A549 (cell line): ENCODE results near the gene PLA2G2D. TPM values are rescaled to one million over a fixed set of nuclear protein-coding genes. Genes with fewer than 3 reads are reported as not detected.

Source experiments
- ATAC-seq, 2 experiments: fragments of 200-7000 bp in 1 of 2; fragments of >200 bp in 1 of 2; cut with Nextera tagmentation in 1 of 2; cut with Tn5 transposase in 1 of 2; 3 replicates each; pipeline versions ENCODE4 v1.8.0 to v1.9.1; 2018 to 2020; ENCODE audit warnings: mild to moderate bottlenecking in 1 of 2, moderate library complexity in 1 of 2
- CTCF ChIA-PET: fragments of 300-600 bp; sonication (Branson Sonifier 250); formaldehyde crosslinking; extraction: SDS; loops from one replicate; lab custom pipeline; 2021; ENCODE audit warnings: antibody characterized with exemption, inconsistent platforms; lab: Yijun Ruan, JAX
- POLR2A ChIA-PET: fragments of 350-600 bp; formaldehyde crosslinking; extraction: SDS; loops from one replicate; lab custom pipeline; 2021; ENCODE audit warnings: antibody characterized with exemption, inconsistent platforms; lab: Yijun Ruan, JAX
- DNase-seq, 2 experiments: peaks; one replicate each; pipeline versions ENCODE4 v3.0.0 to v3.0.0-alpha.2; 2011 to 2016; ENCODE audit warnings: low read depth in 1 of 2, low spot score in 1 of 2
- FAIRE-seq: peaks from 2 replicates; lab custom pipeline; 2011; peaks lifted over from hg19 to GRCh38; lab: Jason Lieb, UNC
- H3K27ac ChIP-seq, 2 experiments: fragments of >200 bp; sonication (Bioruptor Twin); formaldehyde crosslinking; 3 replicates each; pipeline ENCODE4 v1.5.1; 2016 to 2017
- H3K4me1 ChIP-seq: fragments of >200 bp; sonication (Bioruptor Twin); formaldehyde crosslinking; 3 replicates; pipeline ENCODE4 v1.6.1; 2016
- H3K4me2 ChIP-seq: fragments of >200 bp; sonication (Bioruptor Twin); formaldehyde crosslinking; 3 replicates; pipeline ENCODE4 v1.6.1; 2016
- H3K4me3 ChIP-seq: fragments of >200 bp; sonication (Bioruptor Twin); formaldehyde crosslinking; 3 replicates; pipeline ENCODE4 v1.5.1; 2016
- H3K9me3 ChIP-seq: fragments of >200 bp; sonication (Bioruptor Twin); formaldehyde crosslinking; 3 replicates; pipeline ENCODE4 v1.6.1; 2016
- BHLHE40 ChIP-seq: IDR thresholded peaks from 2 replicates; pipeline ENCODE4 v1.6.1; 2012; ENCODE audit warnings: low read depth, low read length, inconsistent platforms
- CBX2 ChIP-seq: fragments of 200-600 bp; sonication (generic); IDR thresholded peaks from 2 replicates; pipeline ENCODE4 v1.6.1; 2016; ENCODE audit warnings: low read depth, mild to moderate bottlenecking, borderline replicate concordance
- CHD2 ChIP-seq: fragments of 150-350 bp; IDR thresholded peaks from 2 replicates; pipeline ENCODE4 v1.6.1; 2014; ENCODE audit warnings: low read length; ENCODE audit not compliant: partially characterized antibody
- EHMT2 ChIP-seq: fragments of 200-600 bp; sonication (generic); IDR thresholded peaks from 2 replicates; pipeline ENCODE4 v1.6.1; 2016; ENCODE audit warnings: antibody characterized with exemption, low read depth, mild to moderate bottlenecking, moderate library complexity
- ESRRA ChIP-seq: fragments of 150-350 bp; IDR thresholded peaks from 2 replicates; pipeline ENCODE4 v1.6.1; 2014; ENCODE audit warnings: mild to moderate bottlenecking, low read length, borderline replicate concordance
- FOSL2 ChIP-seq, 2 experiments: fragments of 450-650 bp in 1 of 2; fragments of >200 bp in 1 of 2; sonication (Bioruptor Twin) in 1 of 2; formaldehyde crosslinking; IDR thresholded peaks; 2 replicates each; pipeline versions ENCODE4 v1.5.0 to v1.6.1; 2016 to 2020; ENCODE audit warnings: mild to moderate bottlenecking in 1 of 2, moderate library complexity in 1 of 2
- HDAC2 ChIP-seq: fragments of 200-600 bp; sonication (generic); IDR thresholded peaks from 2 replicates; pipeline ENCODE4 v1.6.1; 2016
- HEYL ChIP-seq: fragments of 250-450 bp; sonication (Bioruptor Pico); IDR thresholded peaks from 2 replicates; pipeline ENCODE4 v1.8.0; 2021; ENCODE audit warnings: mild to moderate bottlenecking, moderate library complexity
- HOXA7 ChIP-seq: fragments of 250-450 bp; sonication (Bioruptor Pico); IDR thresholded peaks from 2 replicates; pipeline ENCODE4 v1.5.0; 2020; ENCODE audit warnings: mild to moderate bottlenecking, moderate library complexity
- JUN ChIP-seq, 2 experiments: fragments of >200 bp; sonication (Bioruptor Twin); formaldehyde crosslinking; IDR thresholded peaks; 2 replicates in 1 of 2; 3 replicates in 1 of 2; pipeline ENCODE4 v1.6.1; 2016 to 2017
- JUNB ChIP-seq: fragments of >200 bp; sonication (Bioruptor Twin); formaldehyde crosslinking; IDR thresholded peaks from 2 replicates; pipeline ENCODE4 v1.6.1; 2016
- KDM1A ChIP-seq: fragments of 200-600 bp; sonication (generic); IDR thresholded peaks from 2 replicates; pipeline ENCODE4 v1.6.1; 2016; ENCODE audit warnings: low read depth, mild to moderate bottlenecking
- NFE2L2 ChIP-seq: fragments of 150-350 bp; conservative IDR thresholded peaks from 2 replicates; pipeline ENCODE4 v1.6.1; 2014; ENCODE audit warnings: low read length
- NPAS2 ChIP-seq: fragments of 250-450 bp; sonication (Bioruptor Pico); IDR thresholded peaks from 2 replicates; pipeline ENCODE4 v1.8.0; 2022; ENCODE audit warnings: mild to moderate bottlenecking, moderate library complexity, borderline replicate concordance
- NR3C1 ChIP-seq: fragments of >200 bp; sonication (Bioruptor Twin); formaldehyde crosslinking; IDR thresholded peaks from 3 replicates; pipeline ENCODE4 v1.6.1; 2017
- RCOR1 ChIP-seq: fragments of 150-350 bp; IDR thresholded peaks from 2 replicates; pipeline ENCODE4 v1.6.1; 2014; ENCODE audit warnings: antibody characterized with exemption, low read length, low read depth
- RFX5 ChIP-seq: fragments of 450-650 bp; IDR thresholded peaks from 2 replicates; pipeline ENCODE4 v1.7.1; 2014; ENCODE audit warnings: antibody characterized with exemption, mild to moderate bottlenecking, moderate library complexity
- RNF2 ChIP-seq: fragments of 200-600 bp; sonication (generic); IDR thresholded peaks from 2 replicates; pipeline ENCODE4 v1.6.1; 2016; ENCODE audit warnings: low read depth, mild to moderate bottlenecking, antibody characterized with exemption, moderate library complexity, borderline replicate concordance
- SREBF2 ChIP-seq: fragments of 450-650 bp; IDR thresholded peaks from 2 replicates; pipeline ENCODE4 v1.6.1; 2014; ENCODE audit warnings: mild to moderate bottlenecking, moderate library complexity
- ZC3H11A ChIP-seq: fragments of 450-650 bp; IDR thresholded peaks from 2 replicates; pipeline ENCODE4 v1.6.1; 2014; ENCODE audit warnings: antibody characterized with exemption, mild to moderate bottlenecking
- ZNF302 ChIP-seq: fragments of 250-450 bp; sonication (Bioruptor Pico); IDR thresholded peaks from 2 replicates; pipeline ENCODE4 v1.9.0; 2021; ENCODE audit warnings: inconsistent platforms, mild to moderate bottlenecking, moderate library complexity
- ZSCAN20 ChIP-seq: fragments of 250-450 bp; sonication (Bioruptor Pico); IDR thresholded peaks from 2 replicates; pipeline ENCODE4 v1.8.0; 2022; ENCODE audit warnings: mild to moderate bottlenecking, moderate library complexity
- WGBS: methylation state at CpG from one replicate; pipeline ENCODE4 v1.1.6; 2017; ENCODE audit errors: missing lambda C conversion rate; 5-methylcytosine and 5-hydroxymethylcytosine counted together
- polyA plus RNA-seq, 4 experiments: library from polyadenylated mRNA; depleted of rRNA in 3 of 4; stranded (reverse); fragments of >200 nt; fragmentation: RNase III in 1 of 4; extraction: RNeasy Plus Mini Kit Qiagen cat#74134 plus additional on column Dnase treatment in 1 of 4; gene quantifications; 2 replicates in 3 of 4; 3 replicates in 1 of 4; pipeline ENCODE4 v1.2.3, GENCODE V29; 2011 to 2017
- TF ChIP-seq, protein P1 (sequence below): fragments of 250-450 bp; sonication (Bioruptor Pico); IDR thresholded peaks from 2 replicates; pipeline ENCODE4 v1.5.0; 2021; ENCODE audit warnings: mild to moderate bottlenecking, moderate library complexity, borderline replicate concordance
- TF ChIP-seq, protein P2 (sequence below): fragments of 450-650 bp; IDR thresholded peaks from 2 replicates; pipeline ENCODE4 v1.6.1; 2014; ENCODE audit warnings: antibody characterized with exemption

Gene PLA2G2D
- polyA plus RNA-seq, 2 of the 4 experiments (the other 2 are of a cell fraction), result not detected

GRCh38 chr1:20138346-20138745 is 19.0 kb upstream of the PLA2G2D start:
- Histone ChIP-seq H3K4me2 (no peak overlapping the region), H3K4me3 (no peak overlapping the region), H3K27ac (no peak overlapping the region), H3K9me3 (no peaks in the 10 kb centered on the region), H3K4me1 (no peaks in the 10 kb centered on the region)
- ChIA-PET CTCF (no interaction called here), POLR2A (no interaction called here)
- no peak for DNase-seq
- ATAC-seq, result no peak
- WGBS, result 53% methylated on average over 4 of the region's 6 CpGs
- FAIRE-seq, result no peak
- TF ChIP-seq ZC3H11A, result no peak
- TF ChIP-seq HDAC2, result no peak
- no peak for TF ChIP-seq CBX2
- TF ChIP-seq JUN (IDR thresholded peaks at IDR 0.05), result no peak
- TF ChIP-seq JUNB, result no peak
- no peak for TF ChIP-seq SREBF2
- TF ChIP-seq NR3C1, result no peak
- TF ChIP-seq KDM1A, result no peak
- no peak for TF ChIP-seq CHD2
- TF ChIP-seq ZSCAN20 (CRISPR knock-in tag), result no peak

DNA sequence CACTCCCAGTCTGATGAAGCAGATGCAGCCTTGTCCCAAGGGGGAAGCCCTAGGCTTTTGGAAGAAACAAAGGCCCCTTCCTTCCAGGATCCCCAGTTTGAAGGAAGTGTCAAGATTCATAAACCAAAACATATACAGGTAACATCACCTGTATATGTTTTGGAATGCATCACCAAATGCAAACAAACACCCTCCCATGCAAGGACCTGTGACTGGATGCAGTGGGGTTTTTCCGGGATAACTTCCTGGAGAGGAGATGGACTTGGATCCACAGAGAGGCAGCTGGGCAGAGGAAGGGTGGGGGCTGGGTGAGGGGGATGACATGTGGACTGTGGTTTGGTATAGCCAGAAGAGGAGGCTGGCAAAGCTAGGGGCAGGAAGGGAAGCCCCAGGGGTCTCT is 18.3 kb upstream of the PLA2G2D start:
- H3K27ac ChIP-seq, result no peak overlapping the region
- ATAC-seq (no peak), DNase-seq (no peak), FAIRE-seq (no peak)
- CTCF ChIA-PET, result no interaction called here
- H3K4me2 ChIP-seq, result no peak overlapping the region
- no peaks in the 10 kb centered on the region for H3K9me3 ChIP-seq
- TF ChIP-seq RFX5 (no peak), NPAS2 (CRISPR knock-in tag) (no peak), ZC3H11A (no peak), RNF2 (no peak), RCOR1 (no peak), HEYL (CRISPR knock-in tag) (no peak), BHLHE40 (no peak), EHMT2 (no peak), ESRRA (no peak), HOXA7 (CRISPR knock-in tag) (no peak), FOSL2 (IDR thresholded peaks at IDR 0.05) (no peak), FOSL2 (CRISPR knock-in tag; IDR thresholded peaks at IDR 0.05) (no peak)
- TF ChIP-seq, protein P1, sequence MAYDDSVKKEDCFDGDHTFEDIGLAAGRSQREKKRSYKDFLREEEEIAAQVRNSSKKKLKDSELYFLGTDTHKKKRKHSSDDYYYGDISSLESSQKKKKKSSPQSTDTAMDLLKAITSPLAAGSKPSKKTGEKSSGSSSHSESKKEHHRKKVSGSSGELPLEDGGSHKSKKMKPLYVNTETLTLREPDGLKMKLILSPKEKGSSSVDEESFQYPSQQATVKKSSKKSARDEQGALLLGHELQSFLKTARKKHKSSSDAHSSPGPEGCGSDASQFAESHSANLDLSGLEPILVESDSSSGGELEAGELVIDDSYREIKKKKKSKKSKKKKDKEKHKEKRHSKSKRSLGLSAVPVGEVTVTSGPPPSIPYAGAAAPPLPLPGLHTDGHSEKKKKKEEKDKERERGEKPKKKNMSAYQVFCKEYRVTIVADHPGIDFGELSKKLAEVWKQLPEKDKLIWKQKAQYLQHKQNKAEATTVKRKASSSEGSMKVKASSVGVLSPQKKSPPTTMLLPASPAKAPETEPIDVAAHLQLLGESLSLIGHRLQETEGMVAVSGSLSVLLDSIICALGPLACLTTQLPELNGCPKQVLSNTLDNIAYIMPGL (CRISPR knock-in tag), result no peak
- WGBS, result no CpG with 5 or more reads among the region's 1 CpG
- no peaks in the 10 kb centered on the region for H3K4me1 ChIP-seq
- H3K4me3 ChIP-seq, result no peak overlapping the region
- POLR2A ChIA-PET, result no interaction called here

DNA sequence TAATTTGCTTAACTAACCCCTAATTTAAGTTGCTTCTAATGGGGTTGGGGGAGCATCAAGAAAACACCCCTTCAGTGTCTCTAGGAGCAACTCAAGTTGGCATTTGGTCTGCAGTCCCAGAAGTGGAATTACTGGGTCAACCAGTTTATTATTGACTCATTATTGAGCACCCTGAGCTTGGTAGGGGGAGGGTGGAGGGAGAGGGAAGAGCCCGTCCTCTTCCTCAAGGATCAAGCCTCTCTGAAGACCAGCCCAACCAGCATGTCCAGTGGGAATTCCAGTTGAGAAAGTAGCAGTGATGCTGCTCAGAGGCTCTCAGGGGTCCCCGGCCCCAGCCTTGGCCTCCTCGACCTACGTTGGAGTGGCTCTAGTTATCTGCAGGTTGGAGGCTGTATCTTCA is 17.7 kb upstream of the PLA2G2D start:
- Histone ChIP-seq H3K4me3 (no peak overlapping the region), H3K4me2 (no peak overlapping the region), H3K4me1 (no peaks in the 10 kb centered on the region), H3K27ac (no peak overlapping the region)
- no peak for FAIRE-seq
- no peak for TF ChIP-seq NFE2L2
- TF ChIP-seq ZC3H11A, result no peak
- TF ChIP-seq, all 56 proteins: peak for 0
- H3K9me3 ChIP-seq, result no peaks in the 10 kb centered on the region
- ChIA-PET CTCF (no interaction called here), POLR2A (no interaction called here)
- DNase-seq (no peak), ATAC-seq (no peak)
- 90% methylated on average over 2 of the region's 4 CpGs for WGBS

DNA sequence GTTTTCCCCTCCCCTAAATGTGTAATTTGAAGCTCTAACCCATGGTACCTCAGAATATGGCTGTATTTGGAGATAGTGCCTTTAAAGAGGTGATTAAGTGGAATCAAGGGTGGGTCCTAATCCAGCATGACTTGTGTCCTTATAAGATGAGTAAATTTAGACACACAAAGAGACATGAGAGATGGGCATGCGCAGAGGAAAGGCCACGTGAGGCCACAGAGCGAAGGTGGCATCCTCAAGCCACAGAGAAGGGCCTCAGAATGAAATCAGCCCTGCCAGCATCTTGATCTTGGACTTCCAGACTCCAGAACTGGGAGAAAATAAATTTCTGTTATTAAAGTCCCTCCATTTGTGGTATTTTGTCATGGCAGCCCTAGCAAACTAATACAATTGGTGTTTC is 16.9 kb upstream of the PLA2G2D start:
- WGBS, result 94% methylated on average over 3 of the region's 3 CpGs
- Histone ChIP-seq H3K27ac (no peak overlapping the region), H3K4me3 (no peak overlapping the region), H3K9me3 (no peaks in the 10 kb centered on the region), H3K4me1 (no peaks in the 10 kb centered on the region), H3K4me2 (no peak overlapping the region)
- ChIA-PET POLR2A (no interaction called here), CTCF (no interaction called here)
- TF ChIP-seq ZNF302 (CRISPR knock-in tag) (no peak), HEYL (CRISPR knock-in tag) (no peak)
- TF ChIP-seq, protein P2, sequence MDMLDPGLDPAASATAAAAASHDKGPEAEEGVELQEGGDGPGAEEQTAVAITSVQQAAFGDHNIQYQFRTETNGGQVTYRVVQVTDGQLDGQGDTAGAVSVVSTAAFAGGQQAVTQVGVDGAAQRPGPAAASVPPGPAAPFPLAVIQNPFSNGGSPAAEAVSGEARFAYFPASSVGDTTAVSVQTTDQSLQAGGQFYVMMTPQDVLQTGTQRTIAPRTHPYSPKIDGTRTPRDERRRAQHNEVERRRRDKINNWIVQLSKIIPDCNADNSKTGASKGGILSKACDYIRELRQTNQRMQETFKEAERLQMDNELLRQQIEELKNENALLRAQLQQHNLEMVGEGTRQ, result no peak
- DNase-seq (no peak), ATAC-seq (no peak), FAIRE-seq (no peak)
